ENCODE measurements around the gene WDR88. TPM values are rescaled to one million over a fixed set of nuclear protein-coding genes. Genes with fewer than 3 reads are reported as not detected.
"Not testable (repeated sequence)": the region's sequence is repeated elsewhere in the genome, so short reads cannot be mapped to it uniquely, and the experiment has no call there.

Gene WDR88
- total RNA-seq, 1 donor from 2014 or later, result not detected

DNA sequence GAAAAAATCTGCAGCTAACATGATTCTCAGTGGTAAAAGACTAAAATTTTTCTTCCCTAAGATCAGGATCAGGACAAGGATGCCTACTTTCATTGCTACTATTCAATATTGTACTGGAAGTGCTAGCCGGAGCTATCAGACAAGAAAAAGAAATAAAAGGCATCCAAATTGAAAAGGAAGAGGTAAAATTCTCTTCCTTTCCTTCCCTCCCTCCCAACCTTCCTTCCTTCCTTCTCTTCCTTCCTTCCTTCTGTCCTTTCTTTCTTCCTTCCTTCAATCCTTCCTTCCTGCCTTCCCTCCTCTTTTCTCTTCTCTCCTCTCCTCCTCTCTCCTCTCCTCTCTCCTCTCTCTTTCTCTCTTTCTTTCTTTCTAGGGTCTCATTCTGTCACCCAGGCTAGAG lies 35.5 kb downstream of the WDR88 start:
- ATAC-seq, result no peak
- DNase-seq (ENCODE audit: low spot score), result no peak

DNA sequence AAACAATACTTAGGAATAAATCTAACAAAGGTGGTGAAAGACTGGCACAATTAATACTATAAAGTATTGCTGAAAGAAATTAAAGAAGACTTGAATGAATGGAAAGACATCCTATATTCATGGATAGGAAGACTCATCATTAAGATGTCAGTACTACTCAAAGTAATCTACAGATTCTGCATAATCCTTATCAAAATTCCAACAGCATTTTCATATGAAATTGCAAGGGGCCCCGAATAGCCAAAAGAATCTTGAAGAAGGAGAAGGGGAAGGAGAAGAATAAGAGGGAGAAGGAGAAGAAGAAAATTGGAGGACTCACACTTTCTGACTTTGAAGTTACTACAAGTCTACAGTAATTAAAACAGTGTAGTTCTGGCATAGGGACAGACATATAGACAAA lies 36.6 kb downstream of the WDR88 start:
- ATAC-seq (no peak), DNase-seq (ENCODE audit: low spot score) (no peak)

DNA sequence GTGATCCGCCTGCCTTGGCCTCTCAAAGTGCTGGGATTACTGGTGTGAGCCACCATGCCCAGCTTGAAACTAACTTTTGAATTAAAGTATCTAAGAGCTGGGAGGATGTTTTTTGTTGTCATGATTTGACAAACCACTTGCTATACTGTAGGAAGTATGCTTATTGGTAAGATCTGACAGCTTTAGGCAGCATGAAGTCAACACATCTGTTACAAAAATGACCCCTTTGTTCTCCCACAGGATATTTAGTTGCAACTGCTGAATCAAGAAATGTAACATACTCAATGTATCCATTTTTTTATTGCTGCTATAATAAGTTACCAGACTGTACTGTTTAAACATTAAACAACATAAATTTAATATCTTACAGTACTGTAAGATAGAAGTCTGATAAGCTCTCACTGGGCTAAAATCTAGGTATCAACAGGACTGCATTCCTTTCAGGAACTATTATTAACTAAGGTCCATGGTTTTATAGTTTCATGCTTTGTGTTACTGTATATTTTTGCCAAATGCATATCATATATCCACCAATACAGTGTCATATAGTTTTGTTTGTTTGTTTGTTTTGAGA lies 39.4 kb downstream of the WDR88 start:
- DNase-seq (ENCODE audit: low spot score) (no peak), ATAC-seq (no peak)

DNA sequence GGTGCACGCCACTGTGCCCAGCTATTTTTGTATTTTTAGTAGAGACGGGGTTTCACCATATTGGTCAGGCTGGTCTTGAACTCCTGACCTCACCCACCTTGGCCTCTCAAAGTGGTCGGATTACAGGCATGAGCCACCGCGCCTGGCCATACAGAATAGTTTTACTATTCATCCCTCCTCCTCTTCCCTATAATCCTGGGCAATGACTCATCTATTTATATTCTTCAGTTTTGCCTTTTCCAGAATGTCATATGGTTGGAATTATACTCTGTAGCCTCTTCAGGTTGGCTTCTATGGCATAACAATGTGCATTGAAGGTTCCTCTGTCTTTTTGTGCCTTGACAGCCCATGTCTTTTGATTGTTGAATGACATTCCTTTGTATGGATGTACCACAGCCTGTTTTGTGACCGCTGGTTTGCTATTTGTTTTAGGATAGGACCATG lies 40.0 kb downstream of the WDR88 start:
- DNase-seq (ENCODE audit: low spot score) (no peak), ATAC-seq (no peak)

DNA sequence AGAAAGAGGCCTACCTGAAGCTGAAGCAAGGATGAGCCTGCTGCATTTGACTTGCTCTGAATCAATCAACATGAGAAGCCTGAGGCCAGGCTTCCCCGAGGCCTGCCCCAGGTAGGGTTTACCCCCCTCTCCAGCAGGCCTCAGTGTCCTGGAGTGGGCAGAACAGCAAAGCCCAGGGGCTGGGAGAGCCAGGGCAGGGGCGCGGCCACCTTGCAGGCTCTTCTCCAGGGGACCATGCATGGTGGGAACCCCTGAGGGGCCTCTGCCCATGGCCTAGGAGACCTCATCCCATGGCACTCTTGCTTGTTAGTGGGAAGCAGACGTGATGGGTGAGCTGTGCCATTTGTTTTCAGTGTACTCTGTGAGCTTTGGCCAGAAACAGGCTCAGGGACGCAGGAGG lies 42.3 kb downstream of the WDR88 start:
- DNase-seq (ENCODE audit: low spot score), result no peak
- ATAC-seq, result no peak

DNA sequence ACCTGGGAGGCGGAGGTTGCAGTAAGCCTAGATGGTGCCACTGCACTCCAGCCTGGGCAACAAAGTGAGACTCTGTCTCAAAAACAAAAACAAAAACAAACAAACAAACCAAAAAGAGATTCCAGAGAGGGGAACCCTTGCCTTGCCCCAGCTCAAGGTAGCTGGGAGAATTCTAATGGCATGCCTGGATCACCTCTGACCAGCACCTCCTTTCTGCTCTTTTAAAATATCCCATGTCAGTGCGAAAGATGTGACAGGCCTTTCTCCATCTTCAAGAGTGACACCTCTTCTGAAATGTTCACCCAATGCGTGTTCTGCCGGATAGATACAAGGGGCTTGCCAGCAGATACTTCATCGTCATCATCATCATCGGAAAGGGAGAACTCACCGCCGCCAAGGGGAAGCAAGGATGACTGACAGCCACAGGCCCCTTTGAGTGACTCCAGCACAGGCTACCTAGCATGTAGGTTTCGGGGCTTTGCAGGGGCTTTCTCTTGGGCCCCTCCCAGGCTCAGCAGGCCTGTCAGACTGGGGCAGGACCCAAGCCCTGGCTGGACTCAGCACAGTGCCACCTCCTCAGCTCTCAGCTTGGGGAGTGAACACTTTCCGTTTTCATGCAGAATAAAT lies 43.4 kb downstream of the WDR88 start:
- DNase-seq (ENCODE audit: low spot score), result no peak
- no peak for ATAC-seq

DNA sequence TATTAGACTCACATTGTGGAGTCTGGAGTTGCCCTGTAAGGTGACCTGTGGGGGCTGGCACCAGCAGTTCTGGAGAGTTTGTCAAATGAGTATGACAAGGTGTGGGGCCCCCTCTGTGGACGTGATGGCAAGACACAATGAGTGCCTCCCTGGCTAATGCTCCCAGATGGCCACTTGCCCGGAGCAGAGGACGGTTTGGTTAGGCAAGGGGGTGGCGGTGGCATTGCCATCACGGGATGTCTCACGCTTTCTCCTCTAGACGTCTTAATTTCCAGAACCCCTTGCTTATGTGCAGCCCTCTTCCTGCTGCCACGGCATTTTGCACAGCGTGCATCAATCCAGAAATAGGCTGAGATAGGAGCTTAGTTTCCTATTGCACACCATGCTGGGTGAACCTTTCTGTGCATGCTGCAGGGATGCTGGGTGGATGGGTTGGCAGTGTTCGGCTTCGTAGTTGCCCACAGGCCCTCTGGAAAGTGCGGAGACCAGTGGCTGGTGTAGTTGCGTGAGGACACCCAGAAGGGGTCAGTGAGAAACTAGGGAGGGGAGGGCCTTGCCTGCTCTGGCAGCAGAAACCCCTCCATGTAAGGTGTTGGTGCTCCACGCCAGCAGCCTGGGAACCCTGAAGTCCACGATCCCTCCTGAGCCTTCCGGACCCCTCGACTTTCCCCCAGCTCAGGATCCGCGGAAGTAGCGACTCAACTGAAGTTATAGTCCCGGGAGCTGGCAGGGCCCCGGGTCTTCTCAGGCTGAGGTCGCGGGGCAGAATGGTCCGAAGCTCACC lies 44.2 kb downstream of the WDR88 start:
- peak; percentile 1 for ATAC-seq
- no peak for DNase-seq (ENCODE audit: low spot score)

DNA sequence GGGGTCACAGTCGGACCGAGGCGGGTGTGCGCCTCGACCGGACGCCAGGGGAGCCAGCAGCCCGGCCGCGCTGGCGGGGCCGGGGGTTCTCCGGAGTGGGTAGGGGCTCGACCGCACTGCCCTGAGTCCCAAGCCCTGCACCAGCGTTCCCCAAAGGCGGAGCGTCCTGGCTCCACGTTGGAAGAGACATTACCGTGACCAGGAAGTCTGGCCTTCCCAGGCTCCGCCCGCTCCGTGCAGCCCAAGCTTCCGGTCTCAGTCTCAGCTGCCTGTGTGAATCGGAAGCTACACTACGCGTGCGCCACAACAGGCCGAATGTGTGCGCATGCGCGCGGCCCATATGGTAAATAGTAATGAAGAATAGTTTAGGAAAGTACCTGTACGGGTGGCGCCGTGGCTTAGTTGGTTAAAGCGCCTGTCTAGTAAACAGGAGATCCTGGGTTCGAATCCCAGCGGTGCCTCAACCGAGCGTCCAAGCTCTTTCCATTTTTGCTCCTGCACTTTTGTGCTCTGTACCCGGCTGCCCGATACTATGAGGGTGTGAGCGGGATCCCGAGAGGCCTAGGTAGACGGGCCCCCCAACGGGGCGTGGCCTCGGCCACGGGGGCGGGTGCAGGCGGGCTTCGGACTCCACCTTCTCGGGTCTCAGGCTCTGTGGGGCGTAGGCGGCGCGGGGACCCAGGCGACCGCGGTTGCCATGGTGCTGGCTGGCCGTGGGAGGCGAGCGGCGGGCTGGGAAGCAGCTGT lies 44.9 kb downstream of the WDR88 start:
- DNase-seq (ENCODE audit: low spot score) (peak; percentile 99), ATAC-seq (peak; percentile 91)

DNA sequence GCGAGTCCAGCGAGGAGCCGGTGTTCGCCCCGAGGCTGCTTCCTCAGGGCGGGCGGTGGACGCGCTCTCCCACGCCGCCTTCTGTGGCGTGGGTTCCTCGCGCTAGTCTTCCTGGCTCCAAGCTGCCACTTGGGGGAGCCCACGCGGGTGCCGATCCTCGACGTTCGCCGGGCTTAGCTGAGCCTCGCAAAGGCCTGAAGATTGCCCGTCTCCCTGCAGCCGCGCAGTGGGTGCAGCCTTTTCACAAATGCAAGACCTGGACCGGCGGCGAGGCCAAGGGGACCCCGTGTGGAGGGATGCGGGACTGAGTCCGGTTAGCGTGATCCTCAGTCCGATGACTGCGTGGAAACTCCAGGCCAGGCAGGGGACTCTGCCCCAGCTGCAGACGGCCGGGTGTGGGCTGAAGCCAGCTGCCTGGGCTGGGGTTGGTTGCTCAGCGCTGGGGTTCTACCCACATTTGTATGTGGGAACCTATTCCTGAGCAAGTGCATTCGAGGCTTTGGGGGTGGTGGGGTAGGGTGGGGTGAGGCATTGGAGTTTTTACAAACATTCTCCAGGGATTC lies 45.6 kb downstream of the WDR88 start:
- ATAC-seq (peak; percentile 36), DNase-seq (ENCODE audit: low spot score) (no peak)

DNA sequence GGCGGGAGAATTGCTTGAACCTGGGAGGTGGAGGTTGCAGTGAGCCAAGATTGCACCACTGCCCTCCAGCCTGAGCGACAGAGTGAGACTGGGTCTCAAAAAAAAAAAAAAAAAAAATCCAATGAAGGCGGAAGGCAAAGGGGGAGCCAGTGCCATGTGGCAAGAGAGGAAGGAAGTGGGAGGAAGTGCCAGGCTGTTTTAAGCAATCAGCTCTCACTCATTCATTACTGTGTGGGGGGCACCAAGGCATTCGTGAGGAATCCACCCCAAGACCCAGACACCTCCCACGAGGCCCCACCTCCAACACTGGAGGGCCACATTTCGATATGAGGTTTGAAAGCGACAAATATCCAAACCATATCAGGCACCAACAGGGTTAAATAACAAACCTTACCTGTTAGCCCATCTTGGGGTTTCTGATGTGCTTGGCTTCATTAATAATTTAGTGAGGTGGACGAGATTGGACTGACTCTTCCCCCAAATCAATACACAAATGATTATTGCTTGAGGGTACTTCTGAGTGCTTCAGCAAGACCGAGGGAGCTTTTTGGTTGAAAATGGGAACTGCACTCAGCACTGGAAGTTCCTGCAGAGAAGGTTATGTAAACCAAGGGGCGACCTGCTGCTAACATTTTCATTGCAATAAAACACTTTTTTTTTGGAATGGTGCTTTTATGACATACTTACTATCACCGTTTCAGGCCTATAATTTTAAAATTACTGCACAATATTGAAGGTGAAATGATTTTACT lies 54.7 kb downstream of the WDR88 start:
- ATAC-seq (no peak), DNase-seq (ENCODE audit: low spot score) (no peak)

DNA sequence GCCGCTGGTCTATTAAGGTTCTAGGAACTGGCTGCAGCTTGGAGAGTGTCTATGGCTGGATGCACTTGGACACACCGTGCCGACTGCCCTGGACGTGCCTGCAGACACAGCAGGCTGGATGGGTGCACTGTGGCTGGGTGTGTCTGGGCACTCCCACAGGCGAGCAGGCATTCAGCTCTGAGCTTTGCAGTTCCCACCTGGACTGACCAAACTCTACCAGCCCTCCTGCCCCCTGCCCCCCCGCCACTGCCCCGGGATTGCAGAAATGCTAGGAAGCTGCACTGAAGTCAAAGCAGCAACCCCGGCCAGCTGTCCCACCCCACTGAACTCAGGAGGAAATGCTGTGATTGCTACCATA lies 55.2 kb downstream of the WDR88 start:
- DNase-seq (ENCODE audit: low spot score) (no peak), ATAC-seq (no peak)

DNA sequence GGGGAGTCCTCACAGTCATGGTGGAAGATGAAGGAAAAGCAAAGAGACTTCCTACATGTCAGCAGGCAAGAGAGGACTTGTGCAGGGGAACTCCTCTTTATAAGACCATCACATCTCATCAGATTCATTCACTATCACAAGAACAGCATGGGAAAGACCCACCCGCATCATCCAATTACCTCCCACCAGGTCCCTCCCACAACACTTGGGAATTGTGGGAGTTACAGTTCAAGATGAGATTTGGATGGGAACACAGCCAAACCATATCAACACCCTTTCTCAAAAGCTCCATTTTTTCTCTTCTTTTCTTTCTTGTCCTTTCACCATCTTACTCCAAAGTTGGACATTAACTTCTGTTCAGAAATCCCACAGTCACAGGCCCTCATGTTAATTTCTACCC lies 57.5 kb downstream of the WDR88 start:
- ATAC-seq, result no peak

DNA sequence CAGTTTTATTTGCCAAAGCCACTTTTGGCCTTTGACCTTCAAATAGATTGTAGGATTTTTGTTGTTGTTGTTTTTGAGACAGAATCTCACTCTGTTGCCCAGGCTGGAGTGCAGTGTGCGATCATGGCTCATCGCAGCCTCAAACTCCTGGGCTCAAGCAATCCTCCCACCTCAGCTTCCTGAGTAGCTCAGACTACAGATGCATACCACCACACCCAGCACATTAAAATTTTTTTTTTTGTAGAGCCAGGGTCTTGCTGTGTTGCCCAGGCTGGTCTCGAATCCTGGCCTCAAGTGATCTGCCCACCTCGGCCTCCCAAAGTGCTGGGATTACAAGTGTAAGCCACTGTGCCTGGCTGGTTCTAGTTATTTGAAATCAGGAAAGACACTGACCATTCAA lies 59.2 kb downstream of the WDR88 start:
- DNase-seq (ENCODE audit: low spot score); ATAC-seq: not testable (repeated sequence)

More for the DNA sequence above, 57.5 kb downstream of the WDR88 start:
- DNase-seq (ENCODE audit: low spot score), result no peak

DNA sequence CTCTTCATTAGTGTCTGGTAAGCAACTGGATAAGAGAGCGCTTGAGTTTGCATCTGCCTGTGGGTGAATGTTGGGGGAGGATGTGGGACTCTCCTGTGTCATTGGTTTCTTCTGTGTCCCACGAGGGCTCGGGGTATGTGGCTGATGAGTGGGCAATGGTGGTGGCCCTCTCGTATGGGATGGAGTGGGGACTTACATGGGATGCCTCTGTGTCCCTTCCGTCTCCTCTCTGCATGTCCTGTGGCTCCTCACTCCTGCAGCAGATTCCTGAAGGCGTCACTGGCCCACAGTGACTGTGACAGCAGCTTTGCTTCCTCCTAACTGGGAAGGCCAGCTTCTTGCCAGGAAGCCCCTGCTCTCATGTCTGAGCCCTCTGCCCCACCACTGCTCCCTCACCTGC lies 59.6 kb downstream of the WDR88 start:
- ATAC-seq (no peak), DNase-seq (ENCODE audit: low spot score) (no peak)

DNA sequence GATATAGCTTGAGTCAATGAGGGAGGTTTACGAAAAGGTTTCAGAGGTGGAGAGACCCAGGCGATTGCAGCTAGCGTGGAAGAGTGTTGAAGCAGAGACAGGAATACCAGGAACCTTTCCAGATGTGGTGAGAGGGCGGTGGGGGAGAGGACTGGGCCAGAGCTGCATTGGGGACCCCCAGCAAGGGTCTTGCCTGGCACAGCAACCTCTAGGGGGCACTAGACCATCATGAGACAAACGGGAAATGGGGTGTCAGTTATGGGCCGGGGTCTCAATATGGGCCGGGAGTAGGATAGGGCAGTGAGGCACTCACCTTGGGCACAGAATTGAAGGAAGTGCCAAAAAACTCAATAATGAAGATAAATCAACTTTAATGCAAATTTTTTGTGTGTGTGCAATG lies 60.1 kb downstream of the WDR88 start:
- DNase-seq (ENCODE audit: low spot score) (no peak), ATAC-seq (no peak)

DNA sequence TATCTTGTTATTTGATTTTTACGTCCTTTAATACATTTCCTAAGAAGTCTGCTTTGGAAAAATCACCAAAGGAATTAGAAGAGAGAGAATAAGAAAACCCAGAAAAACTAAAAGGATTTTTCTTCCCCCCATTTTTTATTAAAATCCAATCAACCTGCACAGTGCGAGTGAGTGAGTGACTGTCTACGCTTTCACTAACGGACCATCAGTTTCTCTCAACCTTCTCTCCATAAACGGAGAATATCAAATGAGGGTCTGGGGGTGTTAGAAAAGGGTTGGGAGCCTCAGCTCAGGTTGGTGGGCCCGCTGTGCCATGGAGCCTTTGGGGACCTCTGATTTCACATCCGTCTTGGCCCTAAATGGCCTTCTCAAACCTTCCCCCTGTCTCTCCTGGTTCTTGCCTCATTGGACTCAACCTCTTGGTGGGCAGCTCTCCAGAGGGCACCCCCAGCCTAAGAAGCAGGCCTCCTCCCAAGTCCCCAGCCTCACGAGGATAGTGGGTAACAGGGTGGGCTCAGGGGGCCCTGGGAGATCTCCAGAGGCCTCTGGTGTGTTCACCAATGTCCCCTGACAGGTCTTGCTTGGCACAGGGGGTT lies 61.5 kb downstream of the WDR88 start:
- DNase-seq (ENCODE audit: low spot score) (no peak), ATAC-seq (no peak)

DNA sequence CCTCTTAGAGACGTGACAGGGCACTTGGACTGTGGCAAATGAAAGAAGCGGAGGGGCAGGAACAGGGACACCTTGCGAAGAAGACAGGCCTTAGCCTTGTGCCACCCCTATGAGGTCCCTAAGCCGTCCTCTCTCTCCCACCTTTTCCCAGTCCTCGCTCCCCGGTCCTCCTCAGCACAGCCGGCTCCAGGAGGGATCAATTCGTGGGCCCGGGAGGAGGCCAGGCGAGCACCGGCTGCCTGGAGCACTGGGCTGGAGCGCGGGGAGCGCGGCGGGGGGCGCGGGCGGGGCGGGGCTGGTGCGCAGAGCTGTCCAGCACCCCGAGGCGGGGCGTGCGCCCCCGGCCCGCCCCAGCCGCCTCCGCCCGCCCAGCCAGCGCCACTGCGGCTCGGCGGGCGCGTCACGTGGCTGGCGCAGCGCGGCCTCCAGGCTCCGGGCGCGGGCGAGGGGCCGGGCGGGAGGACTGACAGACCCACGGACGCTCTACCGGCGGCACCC lies 62.0 kb downstream of the WDR88 start, which contains the start of gene LRP3:
Gene LRP3 (plus strand): TSS at position 466 of the 498 bp plus-strand sequence. CDS start 456 bp downstream, outside the sequence.
- ATAC-seq (peak; percentile 78), DNase-seq (ENCODE audit: low spot score) (peak; percentile 79)

DNA sequence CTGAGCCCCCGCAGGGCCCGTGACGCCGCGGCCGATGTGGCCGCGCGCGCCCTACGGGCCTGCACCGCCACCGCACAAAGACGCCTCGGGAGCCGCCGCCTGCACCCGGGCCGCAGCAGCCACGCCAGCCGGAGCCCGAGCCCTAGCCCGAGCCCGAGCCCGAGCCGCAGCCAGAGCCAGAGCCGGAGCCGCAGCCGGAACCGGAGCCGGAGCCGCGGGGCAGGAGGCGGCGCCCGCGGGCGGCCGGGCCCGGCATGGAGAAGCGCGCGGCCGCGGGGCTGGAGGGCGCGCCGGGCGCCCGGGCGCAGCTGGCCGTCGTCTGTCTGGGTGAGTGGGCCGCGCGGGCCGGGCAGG lies 62.6 kb downstream of the WDR88 start:
- ATAC-seq (peak; percentile 43), DNase-seq (ENCODE audit: low spot score) (no peak)

DNA sequence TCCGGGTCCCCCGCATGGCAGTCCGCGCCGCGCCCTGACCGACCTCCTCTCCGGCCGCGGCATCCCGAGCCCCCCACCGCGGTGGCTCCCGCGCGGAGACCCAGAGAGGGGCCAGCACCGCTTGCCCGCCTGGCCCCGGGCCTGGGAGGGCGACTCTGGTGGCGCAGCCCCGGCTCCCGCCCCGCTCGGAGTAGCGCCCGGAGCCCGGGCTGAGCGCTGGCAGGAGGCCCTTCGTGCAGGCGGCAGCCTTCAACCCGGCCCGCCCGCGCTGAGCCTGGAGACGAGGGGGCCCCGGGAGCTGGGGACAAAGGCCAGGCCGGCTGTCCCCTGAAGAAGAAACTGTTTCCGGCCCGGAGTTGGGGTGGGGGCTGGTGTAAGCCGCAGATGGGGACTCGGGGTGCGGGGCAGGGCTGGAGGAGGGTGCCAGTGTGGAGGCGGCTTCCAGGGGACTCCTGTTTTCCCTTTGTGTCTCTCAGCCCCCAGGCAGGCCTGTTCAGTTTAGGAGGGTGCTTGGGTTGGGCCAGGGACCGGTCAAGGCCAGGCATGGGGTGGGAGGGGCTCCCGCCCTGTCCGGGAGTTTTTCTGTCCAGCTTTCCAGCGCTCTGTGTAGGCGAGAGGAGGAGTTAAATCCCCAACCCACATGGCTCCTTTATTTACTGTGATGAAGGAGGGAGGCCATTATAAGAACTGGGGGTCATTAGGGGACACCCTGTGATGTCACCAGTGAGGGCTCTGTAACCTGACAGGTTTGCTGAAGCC lies 63.2 kb downstream of the WDR88 start:
- DNase-seq (ENCODE audit: low spot score), result peak; percentile 85
- ATAC-seq, result peak; percentile 83
